GM12878 (cell line): ENCODE results near the gene PTPRF. TPM values are rescaled to one million over a fixed set of nuclear protein-coding genes. Genes with fewer than 3 reads are reported as not detected.

Experiments
- ATAC-seq: fragments of 200-7000 bp; cut with Tn5 transposase; 3 replicates; pipeline ENCODE4 v1.9.1; 2020; ENCODE audit warnings: mild to moderate bottlenecking, moderate library complexity
- BruUV-seq: library from RNA; stranded (reverse); fragments of 400-500 nt; replicated peaks from 2 replicates; lab custom pipeline; 2021; lab: Mats Ljungman, UMichigan
- CTCF ChIA-PET: fragments of 300-600 bp; sonication (Branson Sonifier 250); formaldehyde crosslinking; extraction: SDS; loops from one replicate; lab custom pipeline; 2021; ENCODE audit warnings: inconsistent platforms; lab: Yijun Ruan, JAX
- POLR2A ChIA-PET: fragments of 350-600 bp; formaldehyde crosslinking; extraction: SDS; loops from one replicate; lab custom pipeline; 2021; ENCODE audit warnings: inconsistent platforms; lab: Charles Lee
- RAD21 ChIA-PET: fragments of 300-600 bp; sonication (Branson Sonifier 250); formaldehyde crosslinking; loops from one replicate; lab custom pipeline; 2023; ENCODE audit warnings: antibody characterized with exemption; ENCODE audit not compliant: unreplicated experiment; lab: Charles Lee
- SMC1A ChIA-PET: fragments of 300-600 bp; sonication (Branson Sonifier 250); formaldehyde crosslinking; loops from one replicate; lab custom pipeline; 2023; ENCODE audit not compliant: unreplicated experiment, uncharacterized antibody; lab: Charles Lee
- DNase-seq: peaks from one replicate; pipeline ENCODE4 v3.0.0-alpha.2; 2011; ENCODE audit warnings: low read depth, low spot score
- FAIRE-seq: peaks from 3 replicates; lab custom pipeline; 2011; peaks lifted over from hg19 to GRCh38; lab: Jason Lieb, UNC
- H2AFZ ChIP-seq: 2 replicates; pipeline ENCODE4 v1.6.0; 2011; ENCODE audit warnings: low read depth, low read length, control low read depth; ENCODE audit not compliant: control insufficient read depth
- H3K27ac ChIP-seq: 2 replicates; pipeline ENCODE4 v1.5.1; 2011; ENCODE audit warnings: control low read depth; ENCODE audit not compliant: control insufficient read depth, insufficient read depth
- H3K27me3 ChIP-seq, 2 experiments: replicated peaks in 1 of 2; 2 replicates each; pipeline versions ENCODE4 v1.6.0 to v1.6.1; 2011; ENCODE audit warnings: low read length in 1 of 2; ENCODE audit not compliant: control insufficient read depth in 2 of 2, insufficient read depth in 2 of 2
- H3K36me3 ChIP-seq, 2 experiments: 2 replicates each; pipeline ENCODE4 v1.5.1; 2011; ENCODE audit warnings: low read length in 1 of 2; ENCODE audit not compliant: control insufficient read depth in 2 of 2, insufficient read depth in 2 of 2
- H3K4me1 ChIP-seq: 2 replicates; pipeline ENCODE4 v1.6.1; 2011; ENCODE audit warnings: mild to moderate bottlenecking, low read length, moderate library complexity, mixed read lengths; ENCODE audit not compliant: control insufficient read depth, insufficient read depth
- H3K4me2 ChIP-seq: 2 replicates; pipeline ENCODE4 v1.6.0; 2011; ENCODE audit warnings: control low read depth; ENCODE audit not compliant: control insufficient read depth, insufficient read depth
- H3K4me3 ChIP-seq: fragments of 200-600 bp; sonication (generic); 2 replicates; pipeline ENCODE4 v1.5.1; 2016
- H3K79me2 ChIP-seq: 2 replicates; pipeline ENCODE4 v1.6.0; 2011; ENCODE audit warnings: low read length; ENCODE audit not compliant: control insufficient read depth, insufficient read depth
- H3K9ac ChIP-seq: 2 replicates; pipeline ENCODE4 v1.8.0; 2011; ENCODE audit warnings: low read length, control low read depth, mixed read lengths; ENCODE audit not compliant: control insufficient read depth, insufficient read depth
- H3K9me3 ChIP-seq: replicated peaks from 3 replicates; pipeline ENCODE4 v1.5.1; 2011; ENCODE audit warnings: mild to moderate bottlenecking, low read length; ENCODE audit not compliant: control insufficient read depth, insufficient read depth
- H4K20me1 ChIP-seq: 2 replicates; pipeline ENCODE4 v1.6.0; 2011; ENCODE audit not compliant: control insufficient read depth, insufficient read depth
- ASH2L ChIP-seq: fragments of 300-600, 200-600 bp; sonication (generic); IDR thresholded peaks from 2 replicates; pipeline ENCODE4 v1.6.1; 2017; ENCODE audit warnings: low read depth, mild to moderate bottlenecking, borderline replicate concordance
- CHD2 ChIP-seq: IDR thresholded peaks from 2 replicates; pipeline ENCODE4 v1.6.1; 2011; ENCODE audit warnings: low read depth, low read length, improper control_type of control experiment, borderline replicate concordance
- IRF4 ChIP-seq: IDR thresholded peaks from 2 replicates; pipeline ENCODE4 v1.6.1; 2011; ENCODE audit warnings: low read depth, low read length
- IRF5 ChIP-seq: fragments of 450-650 bp; IDR thresholded peaks from 2 replicates; pipeline ENCODE4 v1.6.1; 2017; ENCODE audit warnings: borderline replicate concordance
- JUNB ChIP-seq: IDR thresholded peaks from 2 replicates; pipeline ENCODE4 v1.6.1; 2016; ENCODE audit warnings: antibody characterized with exemption, mild to moderate bottlenecking
- PML ChIP-seq: IDR thresholded peaks from 2 replicates; pipeline ENCODE4 v1.6.1; 2012; ENCODE audit warnings: low read length, inconsistent platforms
- TAF1 ChIP-seq: IDR thresholded peaks from 2 replicates; pipeline ENCODE4 v1.6.1; 2011; ENCODE audit warnings: mild to moderate bottlenecking, low read depth, low read length, borderline replicate concordance
- ZBTB4 ChIP-seq: fragments of 450-650 bp; formaldehyde crosslinking; IDR thresholded peaks from 2 replicates; pipeline ENCODE4 v1.4.0; 2022; ENCODE audit warnings: mild to moderate bottlenecking, moderate library complexity
- WGBS: methylation state at CpG from one replicate; pipeline ENCODE4 v1.1.6; 2016; ENCODE audit warnings: low lambda C conversion rate; ENCODE audit not compliant: insufficient replicate concordance, insufficient coverage; ENCODE audit errors: missing lambda C conversion rate; 5-methylcytosine and 5-hydroxymethylcytosine counted together
- in situ Hi-C: fragments of 300-500 bp; cut with MboI; formaldehyde crosslinking; loops from 9 replicates; pipeline ENCODE4 v1.14.3; 2018; ENCODE audit warnings: mixed read lengths
- intact Hi-C: fragments of 100-400 bp; cut with micrococcal nuclease; formaldehyde crosslinking; loops from one replicate; pipeline ENCODE4 v1.14.2; 2022; ENCODE audit not compliant: unreplicated experiment
- polyA plus RNA-seq, 11 experiments: library from polyadenylated mRNA; depleted of rRNA in 4 of 11; unstranded in 6 of 11; stranded (reverse) in 5 of 11; fragments of >200 nt; fragmentation: Nextera tagmentation in 4 of 11; fragmentation: Illumina TruSeq in 1 of 11; extraction: Ambion mirVana in 4 of 11; extraction: Trizol in 1 of 11; gene quantifications; 1 replicate in 1 of 11; 2 replicates in 10 of 11; pipeline versions ENCODE4 v1.2.1 to v1.2.3, GENCODE V29; 2011 to 2016; ENCODE audit warnings: inconsistent platforms in 2 of 11, missing spikeins in 2 of 11, low read depth in 1 of 11
- total RNA-seq, 4 experiments: library from RNA; depleted of rRNA in 3 of 4; stranded (reverse); fragments of >200 nt in 3 of 4; fragmentation: Illumina TruSeq in 1 of 4; extraction: Trizol in 1 of 4; gene quantifications; 2 replicates each; pipeline versions ENCODE4 v1.2.1 to v1.2.3, GENCODE V29; 2013 to 2021
- TF ChIP-seq, protein P1 (sequence below): IDR thresholded peaks from 2 replicates; pipeline ENCODE4 v1.6.1; 2012; ENCODE audit warnings: low read depth, low read length, improper control_type of control experiment

Gene PTPRF
- total and polyA plus RNA-seq, 10 of the 15 experiments (the other 5 are each of a cell fraction or from before 2014, with no cell fraction given), result 0.04 to 2.6 (median 0.32) TPM

DNA sequence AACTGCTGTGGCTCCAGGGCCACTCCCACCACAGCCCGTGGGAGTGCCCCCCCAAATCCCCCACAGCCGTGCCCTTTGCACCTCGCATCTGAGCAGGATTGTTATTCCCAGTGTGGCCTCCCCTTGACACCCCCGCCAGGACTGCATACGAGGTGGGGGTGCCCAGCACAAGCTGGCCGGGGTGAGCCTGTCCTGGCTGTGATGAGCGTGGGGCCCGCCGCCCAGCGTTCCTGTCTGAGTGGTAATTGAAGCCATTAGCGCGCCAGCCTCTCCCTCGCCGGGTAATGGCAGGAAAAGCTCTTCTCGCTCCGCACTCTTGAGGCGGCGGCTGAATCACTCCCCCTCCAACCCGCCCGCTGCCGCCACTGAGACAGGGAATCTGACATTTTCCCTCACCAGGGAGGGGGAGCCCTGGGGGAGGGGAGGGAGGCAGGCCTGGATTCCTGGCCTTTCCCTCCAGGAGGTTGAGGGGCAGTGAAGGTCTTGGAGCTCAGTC, 27.7 kb downstream of the PTPRF start:
- 27% methylated on average over 20 of the region's 21 CpGs for WGBS
- Histone ChIP-seq H3K36me3 (no peaks in the 10 kb centered on the region), H3K9me3 (no peaks in the 10 kb centered on the region), H3K27ac (no peak overlapping the region), H2AFZ (no peak overlapping the region), H3K79me2 (no peaks in the 10 kb centered on the region), H3K4me3 (no peak overlapping the region), H3K9ac (no peak overlapping the region), H4K20me1 (no peaks in the 10 kb centered on the region), H3K4me1 (no peaks in the 10 kb centered on the region), H3K27me3 (no peaks in the 10 kb centered on the region), H3K4me2 (no peak overlapping the region)
- ATAC-seq, result no peak
- no peak for FAIRE-seq
- CTCF ChIA-PET, result interaction anchor here (1.5 kb wide), 1 partner anchor 376 kb away, joined by 3 read pairs; no protein-coding TSS in a partner anchor
- SMC1A ChIA-PET, result no interaction called here
- RAD21 ChIA-PET, result no interaction called here
- DNase-seq, result no peak
- in situ Hi-C loops, result no loop called here
- TF ChIP-seq ASH2L, result no peak
- no peak for TF ChIP-seq CHD2
- TF ChIP-seq JUNB, result no peak
- TF ChIP-seq PML, result no peak
- TF ChIP-seq TAF1, result no peak
- TF ChIP-seq, protein P1, sequence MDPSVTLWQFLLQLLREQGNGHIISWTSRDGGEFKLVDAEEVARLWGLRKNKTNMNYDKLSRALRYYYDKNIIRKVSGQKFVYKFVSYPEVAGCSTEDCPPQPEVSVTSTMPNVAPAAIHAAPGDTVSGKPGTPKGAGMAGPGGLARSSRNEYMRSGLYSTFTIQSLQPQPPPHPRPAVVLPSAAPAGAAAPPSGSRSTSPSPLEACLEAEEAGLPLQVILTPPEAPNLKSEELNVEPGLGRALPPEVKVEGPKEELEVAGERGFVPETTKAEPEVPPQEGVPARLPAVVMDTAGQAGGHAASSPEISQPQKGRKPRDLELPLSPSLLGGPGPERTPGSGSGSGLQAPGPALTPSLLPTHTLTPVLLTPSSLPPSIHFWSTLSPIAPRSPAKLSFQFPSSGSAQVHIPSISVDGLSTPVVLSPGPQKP, result no peak
- TF ChIP-seq ZBTB4 (CRISPR knock-in tag), result no peak
- no peak for TF ChIP-seq IRF5
- no peak for TF ChIP-seq IRF4
- no TSS peak for BruUV-seq
- intact Hi-C loops, result no loop called here
- POLR2A ChIA-PET, result no interaction called here
